ENCODE measurements around the gene ISLR. TPM values are rescaled to one million over a fixed set of nuclear protein-coding genes. Genes with fewer than 3 reads are reported as not detected.
A peak's percentile ranks its signal among the peaks of the same experiment; 100 is the strongest.

Gene ISLR

DNA sequence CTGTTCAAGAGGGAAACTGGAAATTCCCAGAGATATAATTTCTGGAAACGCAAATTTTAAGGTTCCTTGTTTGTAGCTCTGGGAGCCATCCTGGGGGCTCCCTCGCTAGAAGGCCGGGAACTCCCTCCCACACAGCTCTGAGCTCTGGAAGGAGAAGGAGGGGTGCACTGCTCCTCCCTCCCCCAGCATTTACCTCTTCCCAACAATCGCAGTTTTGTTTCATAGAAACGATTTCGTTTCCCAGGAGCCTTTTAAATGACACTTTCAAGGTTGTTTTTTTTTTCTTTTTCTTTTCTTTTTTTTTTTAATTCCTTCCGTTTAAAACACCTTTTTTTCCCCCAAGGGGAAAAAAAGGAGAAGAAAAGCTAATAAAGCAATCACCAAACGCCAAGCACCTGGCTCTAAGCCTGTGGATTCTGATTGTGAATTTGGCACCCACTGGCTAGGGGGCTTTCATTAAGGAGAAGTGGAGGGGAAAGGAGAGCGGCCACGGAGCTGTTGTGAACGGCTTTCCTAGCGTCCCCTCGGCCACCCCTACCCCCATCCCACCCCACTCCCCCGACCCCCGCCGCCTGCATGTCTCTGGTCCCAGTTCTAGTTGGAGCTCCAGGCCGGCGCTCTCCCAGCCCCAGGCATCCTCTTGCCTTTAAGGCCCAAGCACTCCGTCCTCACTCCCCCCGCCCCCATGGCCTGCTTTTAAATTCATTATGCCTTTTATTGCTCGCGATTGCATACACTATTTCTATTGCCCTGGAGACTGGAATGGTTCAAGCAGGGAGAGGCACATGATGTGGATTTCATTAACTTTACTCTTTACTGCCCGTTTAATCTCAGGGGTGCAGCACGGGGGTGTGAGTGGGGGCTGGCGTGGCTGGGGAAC is 49.0 kb downstream of the ISLR start:
- Histone ChIP-seq H2AK5ac (ENCODE audit: low read length, severe bottlenecking) (peak overlapping the region; percentile 20), H3K4me3 (ENCODE audit: insufficient read depth in 1 of 2, low read depth in 1 of 2, low read length in 2 of 2) (no peak overlapping the region), H3K9me3 (ENCODE audit: control insufficient read depth, low read length) (no peaks in the 10 kb centered on the region), H3K9ac (ENCODE audit: low read length) (no peak overlapping the region), H3K36me3 (ENCODE audit: control insufficient read depth in 1 of 2, insufficient read depth in 2 of 2, low read depth in 1 of 2, low read length in 2 of 2) (no peaks in the 10 kb centered on the region), H3K27me3 (ENCODE audit: control insufficient read depth in 1 of 2, insufficient read depth in 1 of 2, low read length in 2 of 2) (peaks cover 44 to 73% of the 10 kb centered on the region in 2 experiments), H3K23ac (ENCODE audit: low read length in 2 of 2) (no peak overlapping the region), H3K79me1 (replicated peaks; ENCODE audit: low read length, poor library complexity, severe bottlenecking) (no peaks in the 10 kb centered on the region), H3K4me2 (ENCODE audit: low read length, poor library complexity, severe bottlenecking) (no peak overlapping the region), H2BK15ac (ENCODE audit: low read depth, poor library complexity, severe bottlenecking) (no peak overlapping the region), H4K8ac (ENCODE audit: low read length) (no peak overlapping the region), H2BK12ac (ENCODE audit: low read length in 2 of 2) (peak overlapping the region in 1 of 2 experiments; percentile 47), H2BK120ac (ENCODE audit: low read depth, low read length) (no peak overlapping the region), H3K18ac (ENCODE audit: low read depth in 1 of 2, low read length in 2 of 2) (no peak overlapping the region), H3K27ac (ENCODE audit: low read length, poor library complexity, severe bottlenecking) (no peak overlapping the region), H3K4ac (ENCODE audit: low read depth in 1 of 2, low read length in 2 of 2) (no peak overlapping the region), H2BK5ac (ENCODE audit: low read depth, low read length, poor library complexity, severe bottlenecking) (no peak overlapping the region), H4K91ac (ENCODE audit: low read length) (no peak overlapping the region), H3K4me1 (ENCODE audit: control insufficient read depth, insufficient read depth, low read depth, low read length) (peaks cover 29% of the 10 kb centered on the region), H2AFZ (ENCODE audit: low read depth, low read length) (no peak overlapping the region), H3K14ac (ENCODE audit: low read length in 2 of 2) (no peak overlapping the region)
- DNase-seq = no peak
- 42% methylated on average over 14 of the region's 25 CpGs for WGBS

DNA sequence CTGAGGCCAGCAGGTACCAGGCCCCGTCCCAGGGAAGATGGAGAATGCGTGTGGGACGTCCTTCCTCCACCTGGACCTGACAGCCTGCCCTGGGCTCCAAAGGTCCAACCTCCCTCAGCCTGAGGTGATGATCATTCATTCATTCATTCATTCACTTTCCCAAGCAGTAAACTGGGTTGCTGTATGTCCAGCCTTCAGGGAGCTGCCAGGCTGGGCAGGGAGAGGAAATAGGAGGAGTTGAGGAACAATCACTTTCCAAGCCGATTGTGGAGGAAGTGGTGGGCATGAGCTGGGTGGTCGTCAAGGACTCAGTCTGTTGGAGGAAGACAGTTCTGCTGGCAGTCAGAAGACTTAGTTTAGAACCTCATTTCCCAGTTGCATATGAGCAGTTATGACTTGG is 52.4 kb downstream of the ISLR start:
- Histone ChIP-seq H2AFZ (ENCODE audit: low read depth, low read length) (no peak overlapping the region), H3K9me3 (ENCODE audit: control insufficient read depth, low read length) (no peaks in the 10 kb centered on the region), H3K27ac (ENCODE audit: low read length, poor library complexity, severe bottlenecking) (no peak overlapping the region), H4K8ac (ENCODE audit: low read length) (no peak overlapping the region), H3K23ac (ENCODE audit: low read length in 2 of 2) (no peak overlapping the region), H2AK5ac (ENCODE audit: low read length, severe bottlenecking) (no peak overlapping the region), H3K4me2 (ENCODE audit: low read length, poor library complexity, severe bottlenecking) (no peak overlapping the region), H2BK120ac (ENCODE audit: low read depth, low read length) (no peak overlapping the region), H3K27me3 (ENCODE audit: control insufficient read depth in 1 of 2, insufficient read depth in 1 of 2, low read length in 2 of 2) (peaks cover 32 to 66% of the 10 kb centered on the region in 2 experiments), H3K36me3 (ENCODE audit: control insufficient read depth in 1 of 2, insufficient read depth in 2 of 2, low read depth in 1 of 2, low read length in 2 of 2) (no peaks in the 10 kb centered on the region), H3K4me3 (ENCODE audit: insufficient read depth in 1 of 2, low read depth in 1 of 2, low read length in 2 of 2) (no peak overlapping the region), H4K91ac (ENCODE audit: low read length) (no peak overlapping the region), H2BK15ac (ENCODE audit: low read depth, poor library complexity, severe bottlenecking) (no peak overlapping the region), H2BK12ac (ENCODE audit: low read length in 2 of 2) (no peak overlapping the region), H3K4ac (ENCODE audit: low read depth in 1 of 2, low read length in 2 of 2) (no peak overlapping the region), H3K14ac (ENCODE audit: low read length in 2 of 2) (no peak overlapping the region), H2BK5ac (ENCODE audit: low read depth, low read length, poor library complexity, severe bottlenecking) (no peak overlapping the region), H3K4me1 (ENCODE audit: control insufficient read depth, insufficient read depth, low read depth, low read length) (peaks cover 32% of the 10 kb centered on the region), H3K9ac (ENCODE audit: low read length) (no peak overlapping the region), H3K79me1 (replicated peaks; ENCODE audit: low read length, poor library complexity, severe bottlenecking) (no peaks in the 10 kb centered on the region), H3K18ac (ENCODE audit: low read depth in 1 of 2, low read length in 2 of 2) (no peak overlapping the region)
- no peak for DNase-seq
- WGBS = 90% methylated on average over 5 of the region's 5 CpGs

Small RNA genes within 50 kb of the gene (small RNA-seq; reads per million reads assigned to genes)
- not detected for gene RF00017 (ENCODE audit: low read depth)
